Measurements from ENCODE around the gene EDEM1.

The EDEM1 gene

GRCh38 chr3:5250467-5251195, 63.1 kb downstream of the EDEM1 start:
- DNase-seq (ENCODE audit: extremely low read depth, low read depth): no peak
- TF ChIP-seq, protein P1, sequence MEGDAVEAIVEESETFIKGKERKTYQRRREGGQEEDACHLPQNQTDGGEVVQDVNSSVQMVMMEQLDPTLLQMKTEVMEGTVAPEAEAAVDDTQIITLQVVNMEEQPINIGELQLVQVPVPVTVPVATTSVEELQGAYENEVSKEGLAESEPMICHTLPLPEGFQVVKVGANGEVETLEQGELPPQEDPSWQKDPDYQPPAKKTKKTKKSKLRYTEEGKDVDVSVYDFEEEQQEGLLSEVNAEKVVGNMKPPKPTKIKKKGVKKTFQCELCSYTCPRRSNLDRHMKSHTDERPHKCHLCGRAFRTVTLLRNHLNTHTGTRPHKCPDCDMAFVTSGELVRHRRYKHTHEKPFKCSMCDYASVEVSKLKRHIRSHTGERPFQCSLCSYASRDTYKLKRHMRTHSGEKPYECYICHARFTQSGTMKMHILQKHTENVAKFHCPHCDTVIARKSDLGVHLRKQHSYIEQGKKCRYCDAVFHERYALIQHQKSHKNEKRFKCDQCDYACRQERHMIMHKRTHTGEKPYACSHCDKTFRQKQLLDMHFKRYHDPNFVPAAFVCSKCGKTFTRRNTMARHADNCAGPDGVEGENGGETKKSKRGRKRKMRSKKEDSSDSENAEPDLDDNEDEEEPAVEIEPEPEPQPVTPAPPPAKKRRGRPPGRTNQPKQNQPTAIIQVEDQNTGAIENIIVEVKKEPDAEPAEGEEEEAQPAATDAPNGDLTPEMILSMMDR (IDR thresholded peaks at IDR 0.05; ENCODE audit: low read depth, low read length): no peak

DNA sequence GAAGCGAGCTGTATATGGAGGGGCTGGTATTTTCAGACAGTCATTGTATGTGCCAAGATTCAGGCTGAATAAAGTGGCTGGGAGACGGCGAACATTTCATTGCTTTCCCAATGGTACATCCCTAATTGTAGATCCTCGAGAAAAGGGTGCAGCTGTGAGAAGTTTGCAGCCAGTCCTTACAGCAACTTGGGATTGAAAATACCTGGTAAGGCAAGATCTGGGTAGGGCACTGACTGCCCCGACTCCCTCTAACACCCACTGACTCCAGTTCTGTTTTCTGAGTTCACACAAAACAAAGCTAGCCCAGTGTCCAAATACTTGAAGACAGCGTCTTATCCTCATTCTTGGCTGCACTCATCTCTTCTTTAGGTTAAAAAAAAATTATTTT, 63.7 kb downstream of the EDEM1 start:
- DNase-seq (ENCODE audit: extremely low read depth, low read depth): no peak
- TF ChIP-seq, protein P1 (IDR thresholded peaks at IDR 0.05; ENCODE audit: low read depth, low read length): no peak

DNA sequence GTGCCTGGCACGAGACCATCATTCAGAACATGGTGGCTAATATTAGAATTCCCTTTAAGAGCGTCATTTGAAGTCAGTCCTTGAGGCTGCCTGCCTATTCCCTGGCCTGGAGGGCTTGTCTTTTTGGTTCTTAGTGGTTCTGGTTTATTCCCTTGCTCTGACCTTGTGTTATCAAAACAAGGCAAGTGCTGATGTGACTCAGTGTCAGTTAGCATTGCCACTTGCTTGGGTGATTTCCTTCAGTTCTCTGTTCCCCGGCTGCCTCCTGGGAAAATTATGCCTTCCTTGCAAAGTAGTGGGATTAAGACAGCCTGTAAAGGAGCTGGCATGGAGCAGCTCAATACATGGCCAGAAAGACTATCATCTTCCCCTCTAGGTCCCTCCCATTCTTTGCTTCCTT, 64.6 kb downstream of the EDEM1 start:
- no peak for DNase-seq (ENCODE audit: extremely low read depth, low read depth)
- TF ChIP-seq, protein P1 (IDR thresholded peaks at IDR 0.05; ENCODE audit: low read depth, low read length): no peak

DNA sequence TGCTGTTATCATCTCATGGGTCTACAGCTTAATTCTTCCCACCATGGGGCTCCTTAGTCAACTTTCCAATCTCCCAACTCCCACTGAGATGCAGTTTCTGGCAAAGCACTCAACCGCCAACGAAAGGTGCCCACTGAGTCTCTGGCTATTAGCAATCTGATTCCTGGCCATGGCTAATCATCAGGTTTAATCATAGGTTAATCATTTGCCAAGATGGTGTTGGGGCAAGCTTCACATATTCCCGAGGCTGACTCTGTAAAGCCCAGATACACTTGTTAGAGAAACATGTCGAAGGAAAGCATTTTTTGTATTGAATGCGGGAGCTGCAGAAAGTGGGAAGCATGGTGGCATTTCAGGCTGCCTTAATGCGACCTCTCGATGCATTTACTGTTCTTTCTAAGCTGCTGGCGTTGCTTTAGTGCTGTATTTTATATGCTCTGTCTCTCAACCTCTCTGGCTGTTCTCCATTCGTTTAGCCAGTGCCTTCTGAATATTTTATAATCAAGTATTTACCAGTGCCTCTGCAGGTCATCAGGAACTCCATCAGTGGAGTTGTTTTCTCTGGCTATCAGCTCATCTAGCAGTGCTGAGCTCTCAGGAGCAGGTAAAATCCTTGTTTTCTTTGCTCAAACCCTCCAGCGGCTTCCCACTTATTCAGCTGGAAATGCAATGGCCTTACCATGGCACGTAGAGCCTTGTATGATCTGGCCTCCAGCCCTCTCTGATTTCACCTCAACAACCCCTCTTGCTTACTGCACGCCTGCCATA, 67.0 kb downstream of the EDEM1 start:
- TF ChIP-seq, protein P1 (IDR thresholded peaks at IDR 0.05; ENCODE audit: low read depth, low read length): no peak
- no peak for DNase-seq (ENCODE audit: extremely low read depth, low read depth)

DNA sequence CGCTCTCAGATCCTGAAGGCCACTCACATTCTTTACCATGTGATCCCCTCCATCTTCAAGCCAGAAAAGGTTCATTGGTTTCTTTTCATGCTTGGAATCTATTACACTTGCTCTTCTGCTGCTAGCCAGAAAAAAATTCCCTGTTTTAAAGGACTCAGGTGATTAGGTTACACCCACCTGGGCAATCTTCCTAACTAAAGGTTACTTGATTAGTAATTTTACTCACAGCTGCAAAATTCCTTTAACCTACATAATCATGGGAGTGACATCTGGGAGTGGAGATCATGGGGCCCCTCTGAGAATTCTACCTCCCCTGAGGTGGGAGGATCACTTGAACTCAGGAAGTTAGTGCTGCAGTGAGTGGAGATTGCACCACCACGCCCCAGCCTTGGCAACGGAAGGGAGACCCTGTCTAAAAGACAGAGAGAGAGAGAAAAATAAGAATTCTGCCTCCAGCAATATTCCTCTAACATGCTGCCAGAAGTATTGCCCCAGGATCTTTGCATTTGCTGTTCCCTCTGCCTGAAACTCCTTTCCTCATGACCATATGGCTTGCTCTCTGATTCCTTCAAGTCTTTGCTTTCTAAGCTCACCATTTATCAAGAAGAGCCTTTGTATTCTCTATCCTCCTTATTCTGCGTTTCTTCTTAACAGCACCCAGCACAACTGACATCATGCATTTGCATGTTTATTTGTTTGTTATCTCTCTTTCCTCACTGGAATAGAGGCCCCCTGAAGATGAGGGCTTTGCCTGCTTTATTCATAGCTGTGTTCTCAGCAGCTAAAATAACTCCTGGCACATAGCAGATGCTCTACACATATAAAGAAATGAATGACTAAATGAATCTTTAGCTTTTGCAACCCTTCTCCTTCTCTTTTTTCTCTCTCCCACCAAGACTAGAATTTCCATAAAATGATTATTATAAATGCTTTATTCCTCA, 68.2 kb downstream of the EDEM1 start:
- no peak for DNase-seq (ENCODE audit: extremely low read depth, low read depth)
- TF ChIP-seq, protein P1 (IDR thresholded peaks at IDR 0.05; ENCODE audit: low read depth, low read length): no peak

DNA sequence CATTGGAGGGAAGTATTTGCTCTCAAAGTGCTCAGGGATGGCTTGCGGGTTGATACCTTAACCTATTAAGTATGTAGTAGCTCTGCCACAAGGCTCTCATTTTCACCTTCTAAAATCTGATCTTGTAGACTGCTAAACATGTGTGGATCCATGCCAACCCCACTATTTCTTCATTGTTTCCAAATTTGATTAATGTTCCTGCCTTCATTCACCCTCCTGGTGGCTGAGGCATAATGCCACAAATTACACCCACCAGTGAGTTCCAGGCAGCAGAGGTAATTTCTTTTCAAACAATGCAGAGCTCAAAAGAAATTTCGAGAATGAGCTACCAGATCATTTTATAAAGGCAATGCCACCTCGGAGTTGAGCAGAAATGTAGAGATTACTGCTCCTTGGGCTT, 71.0 kb downstream of the EDEM1 start:
- TF ChIP-seq, protein P1 (IDR thresholded peaks at IDR 0.05; ENCODE audit: low read depth, low read length): no peak

More for the DNA sequence above, 71.0 kb downstream of the EDEM1 start:
- no peak for DNase-seq (ENCODE audit: extremely low read depth, low read depth)
